Measurements from ENCODE around the gene SH3GL2.

DNA sequence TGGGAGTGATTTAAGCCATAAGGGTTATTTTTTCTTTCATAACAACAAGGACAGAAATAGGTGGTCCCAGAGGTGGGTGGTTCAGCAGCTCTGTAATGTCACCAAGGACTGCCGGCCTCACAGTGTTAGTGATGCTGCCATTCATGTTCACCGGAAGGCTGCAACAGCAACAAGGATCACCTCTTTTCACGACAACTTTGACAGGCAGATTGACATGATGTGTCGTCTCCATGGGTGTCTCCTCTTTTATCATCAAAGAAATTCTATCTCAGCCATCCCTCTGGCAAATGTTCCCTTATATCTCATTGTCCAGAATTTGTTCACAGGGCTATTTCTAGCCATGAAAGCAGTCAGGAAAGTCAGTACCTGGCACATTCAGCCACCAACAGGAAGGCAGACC lies 231.5 kb downstream of the SH3GL2 start:
- TF ChIP-seq POLR2A (IDR thresholded peaks at IDR 0.05): no peak
- no peak for TF ChIP-seq EP300 (IDR thresholded peaks at IDR 0.05)
- no peak for TF ChIP-seq CTCF (IDR thresholded peaks at IDR 0.05)
